H1 (cell line): Measurements from ENCODE around the gene TTC27. TPM values are rescaled to one million over a fixed set of nuclear protein-coding genes. Genes with fewer than 3 reads are reported as not detected.

Experiments
- CTCF ChIA-PET: fragments of 300-600 bp; sonication (Branson Sonifier 250); formaldehyde crosslinking; loops from one replicate; lab custom pipeline; 2021; ENCODE audit not compliant: partially characterized antibody; lab: Charles Lee
- POLR2A ChIA-PET: fragments of 300-600 bp; sonication (Branson Sonifier 250); formaldehyde crosslinking; loops from one replicate; lab custom pipeline; 2021; ENCODE audit warnings: inconsistent platforms; ENCODE audit not compliant: partially characterized antibody; lab: Charles Lee
- DNase-seq, 2 experiments: peaks; one replicate each; pipeline versions ENCODE4 v3.0.0 to v3.0.0-alpha.2; 2010 to 2022; ENCODE audit warnings: low spot score in 2 of 2, low read depth in 1 of 2, mixed read lengths in 1 of 2
- FAIRE-seq: peaks from 2 replicates; lab custom pipeline; 2011; peaks lifted over from hg19 to GRCh38; lab: Jason Lieb, UNC
- H2AFZ ChIP-seq: 2 replicates; pipeline ENCODE4 v1.8.1; 2012; ENCODE audit warnings: low read length, inconsistent platforms
- H2AK5ac ChIP-seq: 2 replicates; pipeline ENCODE4 v1.6.1; 2013; ENCODE audit warnings: low read depth, low read length
- H2BK120ac ChIP-seq: replicated peaks from 2 replicates; pipeline ENCODE3; 2013; ENCODE audit warnings: low read depth, low read length, inconsistent platforms
- H2BK12ac ChIP-seq: 2 replicates; pipeline ENCODE4 v1.6.1; 2013; ENCODE audit warnings: low read depth, low read length
- H2BK15ac ChIP-seq: 2 replicates; pipeline ENCODE4 v1.6.1; 2013; ENCODE audit warnings: low read length
- H2BK20ac ChIP-seq: 2 replicates; pipeline ENCODE4 v1.6.1; 2013; ENCODE audit warnings: low read length
- H2BK5ac ChIP-seq: 2 replicates; pipeline ENCODE4 v1.6.1; 2013; ENCODE audit warnings: low read depth, low read length
- H3K14ac ChIP-seq: 2 replicates; pipeline ENCODE4 v1.6.1; 2013; ENCODE audit warnings: inconsistent platforms; ENCODE audit not compliant: insufficient read length
- H3K18ac ChIP-seq: 2 replicates; pipeline ENCODE4 v1.6.1; 2013; ENCODE audit warnings: low read length; ENCODE audit errors: extremely low read depth
- H3K23ac ChIP-seq: 2 replicates; pipeline ENCODE4 v1.6.1; 2013; ENCODE audit warnings: inconsistent platforms; ENCODE audit not compliant: insufficient read length
- H3K23me2 ChIP-seq: 2 replicates; pipeline ENCODE4 v1.6.1; 2013; ENCODE audit warnings: low read depth, low read length
- H3K27ac ChIP-seq: 2 replicates; pipeline ENCODE4 v1.6.1; 2011; ENCODE audit warnings: low read depth, low read length, inconsistent platforms
- H3K27me3 ChIP-seq, 4 experiments: replicated peaks in 1 of 4; 1 replicate in 1 of 4; 2 replicates in 3 of 4; pipeline versions ENCODE4 v1.6.1 to v1.8.1; 2011 to 2013; ENCODE audit warnings: low read length in 3 of 4, mild to moderate bottlenecking in 3 of 4, inconsistent platforms in 2 of 4, mixed read lengths in 2 of 4, moderate library complexity in 1 of 4; ENCODE audit not compliant: control insufficient read depth in 3 of 4, insufficient read depth in 3 of 4; ENCODE audit errors: extremely low read depth in 1 of 4
- H3K36me3 ChIP-seq, 4 experiments: 2 replicates each; pipeline versions ENCODE4 v1.6.1 to v1.8.1; 2011 to 2013; ENCODE audit warnings: mild to moderate bottlenecking in 4 of 4, low read length in 3 of 4, moderate library complexity in 2 of 4, control low read depth in 1 of 4, inconsistent platforms in 1 of 4; ENCODE audit not compliant: insufficient read depth in 4 of 4, control insufficient read depth in 2 of 4
- H3K4ac ChIP-seq: replicated peaks from 2 replicates; pipeline ENCODE3; 2013; ENCODE audit warnings: low read length, low read depth, mixed read lengths, inconsistent platforms; ENCODE audit not compliant: insufficient read length
- H3K4me1 ChIP-seq, 4 experiments: replicated peaks in 1 of 4; 1 replicate in 1 of 4; 2 replicates in 3 of 4; pipeline versions ENCODE4 v1.6.1 to v1.8.1; 2011 to 2013; ENCODE audit warnings: low read length in 3 of 4, inconsistent platforms in 2 of 4, mixed read lengths in 1 of 4; ENCODE audit not compliant: insufficient read depth in 4 of 4, control insufficient read depth in 3 of 4
- H3K4me2 ChIP-seq, 2 experiments: 2 replicates each; pipeline versions ENCODE4 v1.6.1 to v1.8.1; 2011 to 2013; ENCODE audit warnings: low read depth in 2 of 2, low read length in 2 of 2, control low read depth in 1 of 2, inconsistent platforms in 1 of 2, mild to moderate bottlenecking in 1 of 2; ENCODE audit not compliant: insufficient read depth in 1 of 2
- H3K4me3 ChIP-seq, 4 experiments: fragments of 200-600, 300-600 bp in 1 of 4; sonication (generic), shearing (Covaris generic), sonication (Bioruptor Twin) in 1 of 4; 2 replicates each; pipeline versions ENCODE4 v1.5.1 to v1.8.1; 2011 to 2016; ENCODE audit warnings: low read length in 4 of 4, low read depth in 3 of 4, control low read depth in 2 of 4, inconsistent platforms in 2 of 4, mild to moderate bottlenecking in 2 of 4, mixed read lengths in 1 of 4, moderate library complexity in 1 of 4; ENCODE audit not compliant: insufficient read depth in 2 of 4; ENCODE audit errors: extremely low read depth in 1 of 4
- H3K56ac ChIP-seq: replicated peaks from 2 replicates; pipeline ENCODE3; 2013; ENCODE audit warnings: low read depth, mild to moderate bottlenecking, mixed read lengths, low read length, inconsistent platforms; ENCODE audit not compliant: insufficient read length
- H3K79me1 ChIP-seq: 2 replicates; pipeline ENCODE4 v1.6.1; 2013; ENCODE audit warnings: low read depth, low read length, control low read depth
- H3K79me2 ChIP-seq, 2 experiments: 2 replicates each; pipeline versions ENCODE4 v1.6.1 to v1.8.1; 2012 to 2013; ENCODE audit warnings: low read length in 2 of 2, mild to moderate bottlenecking in 2 of 2, inconsistent platforms in 1 of 2; ENCODE audit not compliant: insufficient read depth in 2 of 2, control insufficient read depth in 1 of 2
- H3K9ac ChIP-seq, 4 experiments: replicated peaks in 1 of 4; 1 replicate in 1 of 4; 2 replicates in 3 of 4; pipeline versions ENCODE4 v1.6.1 to v1.8.1; 2011 to 2013; ENCODE audit warnings: low read depth in 3 of 4, low read length in 3 of 4, control low read depth in 2 of 4, mild to moderate bottlenecking in 2 of 4, moderate library complexity in 2 of 4, inconsistent platforms in 1 of 4; ENCODE audit errors: extremely low read depth in 1 of 4
- H3K9me3 ChIP-seq, 2 experiments: 2 replicates each; pipeline versions ENCODE4 v1.6.1 to v1.8.1; 2012 to 2013; ENCODE audit warnings: mild to moderate bottlenecking in 2 of 2, moderate library complexity in 2 of 2, control low read depth in 1 of 2, inconsistent platforms in 1 of 2, low read depth in 1 of 2, low read length in 1 of 2, mixed read lengths in 1 of 2; ENCODE audit not compliant: insufficient read depth in 2 of 2
- H4K20me1 ChIP-seq, 2 experiments: replicated peaks in 1 of 2; 2 replicates each; pipeline versions ENCODE3 to v1.8.1; 2011 to 2013; ENCODE audit warnings: inconsistent platforms in 2 of 2, low read length in 2 of 2, mild to moderate bottlenecking in 1 of 2; ENCODE audit not compliant: insufficient read depth in 2 of 2, control insufficient read depth in 1 of 2
- H4K5ac ChIP-seq: 2 replicates; pipeline ENCODE4 v1.6.1; 2013; ENCODE audit warnings: low read length, low read depth, mixed read lengths, inconsistent platforms; ENCODE audit not compliant: insufficient read length
- H4K8ac ChIP-seq: 2 replicates; pipeline ENCODE4 v1.8.0; 2013; ENCODE audit warnings: mild to moderate bottlenecking, moderate library complexity, low read length, inconsistent platforms; ENCODE audit not compliant: insufficient read depth; ENCODE audit errors: extremely low read depth
- H4K91ac ChIP-seq: replicated peaks from 2 replicates; pipeline ENCODE3; 2013; ENCODE audit warnings: low read length, mixed read lengths, inconsistent platforms; ENCODE audit not compliant: insufficient read length
- CBX5 ChIP-seq: fragments of 300-800, 300-1000 bp; sonication (generic); IDR thresholded peaks from 2 replicates; pipeline ENCODE4 v1.7.1; 2016; ENCODE audit warnings: antibody characterized with exemption, low read length, low read depth
- JUND ChIP-seq: IDR thresholded peaks from 2 replicates; pipeline ENCODE4 v1.6.1; 2011; ENCODE audit warnings: mild to moderate bottlenecking, improper control_type of control experiment, low read length
- NANOG ChIP-seq: IDR thresholded peaks from 2 replicates; pipeline ENCODE4 v1.6.1; 2011; ENCODE audit warnings: low read length, low read depth, mild to moderate bottlenecking, inconsistent platforms; ENCODE audit not compliant: insufficient read depth, poor library complexity, severe bottlenecking
- WGBS, 2 experiments: shearing (Covaris generic) in 1 of 2; methylation state at CpG; one replicate each; pipeline versions ENCODE4 v1.1.6 to v1.1.7; 2013 to 2015; ENCODE audit warnings: low lambda C conversion rate in 2 of 2, mixed read lengths in 2 of 2, inconsistent platforms in 1 of 2, low coverage in 1 of 2, missing lambda C conversion rate in 1 of 2; ENCODE audit not compliant: insufficient replicate concordance in 2 of 2, insufficient coverage in 1 of 2, insufficient read length in 1 of 2; ENCODE audit errors: extremely low coverage in 1 of 2, missing lambda C conversion rate in 1 of 2; 5-methylcytosine and 5-hydroxymethylcytosine counted together
- polyA plus RNA-seq, 7 experiments: library from polyadenylated mRNA; depleted of rRNA in 3 of 7; stranded (reverse) in 5 of 7; unstranded in 2 of 7; fragments of >200 nt in 5 of 7; fragments of 200-250 nt in 2 of 7; gene quantifications; 1 replicate in 5 of 7; 2 replicates in 1 of 7; 4 replicates in 1 of 7; pipeline versions ENCODE4 v1.2.1 to v1.2.3, GENCODE V29; 2011 to 2013; ENCODE audit warnings: missing spikeins in 2 of 7, mixed read lengths in 2 of 7
- total RNA-seq: library from RNA; stranded (reverse); fragmentation: NEBNext Ultra II Directional; extraction: Animal tissue kit (Norgen Biotek cat#: 25700); gene quantifications from 2 replicates; pipeline ENCODE4 v1.2.1, GENCODE V29; 2021

The TTC27 gene
- total and polyA plus RNA-seq, 2 of the 8 experiments (the other 6 are each of a cell fraction or from before 2014, with no cell fraction given): 13.8 to 29.1 TPM

- no peak overlapping the region for H3K4me2 ChIP-seq
- H4K91ac ChIP-seq: no peak overlapping the region
- FAIRE-seq (no peak), DNase-seq (no peak)
- H2AK5ac ChIP-seq: no peak overlapping the region
- ChIA-PET CTCF (no interaction called here), POLR2A (no interaction called here)
- H3K18ac ChIP-seq: no peak overlapping the region
- WGBS, 2 experiments: 96% methylated on average over 4 of the region's 4 CpGs; no CpG with 5 or more reads in 1 of the 2 experiments
- H3K4ac ChIP-seq: no peak overlapping the region
- no peak overlapping the region for H2BK12ac ChIP-seq
- H4K5ac ChIP-seq: no peak overlapping the region
- no peaks in the 10 kb centered on the region; the same call in 1 of the 2 replicates for H3K23me2 ChIP-seq
- H2BK20ac ChIP-seq: no peak overlapping the region
- H3K27ac ChIP-seq: no peak overlapping the region
- H2BK120ac ChIP-seq: no peak overlapping the region
- no peak overlapping the region for H3K23ac ChIP-seq
- TF ChIP-seq JUND: no peak
- TF ChIP-seq NANOG: no peak
- TF ChIP-seq CBX5: no peak
- H3K14ac ChIP-seq: no peak overlapping the region
- no peak overlapping the region for H4K8ac ChIP-seq
- no peaks in the 10 kb centered on the region for H3K9me3 ChIP-seq
- H3K9ac ChIP-seq: peak overlapping the region in 1 of 4 experiments; percentile 34; a peak in 1 of 7 replicates
- no peak overlapping the region for H2AFZ ChIP-seq
- H3K79me2 ChIP-seq: no peaks in the 10 kb centered on the region
- H3K27me3 ChIP-seq: no peaks in the 10 kb centered on the region
- H2BK5ac ChIP-seq: no peak overlapping the region
- no peak overlapping the region for H2BK15ac ChIP-seq
- no peaks in the 10 kb centered on the region for H3K36me3 ChIP-seq
- no peak overlapping the region for H3K4me3 ChIP-seq
- no peaks in the 10 kb centered on the region for H3K4me1 ChIP-seq
- no peak overlapping the region for H3K56ac ChIP-seq
- no peaks in the 10 kb centered on the region for H3K79me1 ChIP-seq
- no peaks in the 10 kb centered on the region for H4K20me1 ChIP-seq
Measured at GRCh38 chr2:32805104-32806095, 177.6 kb downstream of the TTC27 start.
